ENCODE results near the gene MAP3K5.
A peak's percentile ranks its signal among the peaks of the same experiment; 100 is the strongest.

MAP3K5 gene

GRCh38 chr6:136782021-136782770 is 10.1 kb downstream of the MAP3K5 start:
- in situ Hi-C loops (cut with HindIII; ENCODE audit: low sequenced_read_pairs) = no loop called here
- peak; percentile 57 for DNase-seq (ENCODE audit: low read depth, low spot score)
- H3K4me3 ChIP-seq (ENCODE audit: low read depth, low read length) = no peak overlapping the region
- no peak for TF ChIP-seq CTCF (IDR thresholded peaks at IDR 0.05; ENCODE audit: low read depth, low read length)

- no peak for DNase-seq (ENCODE audit: low read depth, low spot score)
- in situ Hi-C loops (cut with HindIII; ENCODE audit: low sequenced_read_pairs) = no loop called here
- H3K4me3 ChIP-seq (ENCODE audit: low read depth, low read length) = no peak overlapping the region
- TF ChIP-seq CTCF (IDR thresholded peaks at IDR 0.05; ENCODE audit: low read depth, low read length) = no peak
These were observed 11.3 kb downstream of the MAP3K5 start for GRCh38 chr6:136780972-136781371.

GRCh38 chr6:136779682-136780081 is 12.6 kb downstream of the MAP3K5 start:
- DNase-seq (ENCODE audit: low read depth, low spot score) = no peak
- H3K4me3 ChIP-seq (ENCODE audit: low read depth, low read length) = no peak overlapping the region
- TF ChIP-seq CTCF (IDR thresholded peaks at IDR 0.05; ENCODE audit: low read depth, low read length) = no peak
- in situ Hi-C loops (cut with HindIII; ENCODE audit: low sequenced_read_pairs) = no loop called here

GRCh38 chr6:136777651-136778050 is 14.6 kb downstream of the MAP3K5 start:
- no peak for DNase-seq (ENCODE audit: low read depth, low spot score)
- in situ Hi-C loops (cut with HindIII; ENCODE audit: low sequenced_read_pairs) = no loop called here
- H3K4me3 ChIP-seq (ENCODE audit: low read depth, low read length) = no peak overlapping the region
- no peak for TF ChIP-seq CTCF (IDR thresholded peaks at IDR 0.05; ENCODE audit: low read depth, low read length)

- no peak overlapping the region for H3K4me3 ChIP-seq (ENCODE audit: low read depth, low read length)
- DNase-seq (ENCODE audit: low read depth, low spot score) = peak; percentile 26
- TF ChIP-seq CTCF (IDR thresholded peaks at IDR 0.05; ENCODE audit: low read depth, low read length) = no peak
- in situ Hi-C loops (cut with HindIII; ENCODE audit: low sequenced_read_pairs) = no loop called here
These were observed 16.7 kb downstream of the MAP3K5 start for GRCh38 chr6:136775548-136775947.

GRCh38 chr6:136775081-136775480 is 17.2 kb downstream of the MAP3K5 start:
- no peak for DNase-seq (ENCODE audit: low read depth, low spot score)
- TF ChIP-seq CTCF (IDR thresholded peaks at IDR 0.05; ENCODE audit: low read depth, low read length) = no peak
- in situ Hi-C loops (cut with HindIII; ENCODE audit: low sequenced_read_pairs) = no loop called here
- H3K4me3 ChIP-seq (ENCODE audit: low read depth, low read length) = no peak overlapping the region
